Measurements from ENCODE around the gene CHRM1. TPM values are rescaled to one million over a fixed set of nuclear protein-coding genes. Genes with fewer than 3 reads are reported as not detected.

Gene CHRM1
- total RNA-seq, 2 donors from 2014 or later = not detected

Small RNA genes lying within 50 kb of the gene (small RNA-seq; reads per million reads assigned to genes)
- not detected for gene RN7SL259P

Other genes starting within 250 kb of the CHRM1 start
- 10 to 100 TPM; 10.4 to 12.9 TPM for gene UQCC3, start 249.7 kb downstream of the CHRM1 start, total RNA-seq
- gene LBHD1, start 249.1 kb downstream of the CHRM1 start, total RNA-seq = 1 to 10 TPM; 4.9 to 5.6 TPM
- gene UBXN1, start 242.3 kb downstream of the CHRM1 start, total RNA-seq = 100 to 1,000 TPM; 129 to 204 TPM
- gene LRRN4CL, start 231.8 kb downstream of the CHRM1 start, total RNA-seq = 1 to 10 TPM; 3.1 to 4.6 TPM
- 100 to 1,000 TPM in 1 of 2 donors, 10 to 100 TPM in 1; 44.6 to 248 TPM for gene BSCL2, start 213.9 kb downstream of the CHRM1 start, total RNA-seq
- 1 to 10 TPM in 1 of 2 donors, not detected in 1; 1.0 TPM for gene GNG3, start 213.7 kb downstream of the CHRM1 start, total RNA-seq
- gene HNRNPUL2, start 193.9 kb downstream of the CHRM1 start, total RNA-seq = 10 to 100 TPM; 19.1 to 20.5 TPM
- gene TTC9C, start 192.9 kb downstream of the CHRM1 start, total RNA-seq = 10 to 100 TPM; 12.5 to 18.5 TPM
- gene ZBTB3, start 167.2 kb downstream of the CHRM1 start, total RNA-seq = 1 to 10 TPM; 3.9 to 4.0 TPM
- gene POLR2G, start 159.8 kb downstream of the CHRM1 start, total RNA-seq = 10 to 100 TPM; 19.2 to 35.9 TPM
- gene TAF6L, start 150.0 kb downstream of the CHRM1 start, total RNA-seq = 10 to 100 TPM; 23.9 to 39.9 TPM
- gene TMEM179B, start 134.0 kb downstream of the CHRM1 start, total RNA-seq = 10 to 100 TPM; 40.9 to 41.8 TPM
- gene TMEM223, start 129.4 kb downstream of the CHRM1 start, total RNA-seq = 10 to 100 TPM in 1 of 2 donors, 1 to 10 TPM in 1; 6.2 to 29.0 TPM
- gene NXF1, start 115.9 kb downstream of the CHRM1 start, total RNA-seq = 100 to 1,000 TPM in 1 of 2 donors, 10 to 100 TPM in 1; 49.8 to 108 TPM
- 10 to 100 TPM; 20.1 to 23.6 TPM for gene STX5, start 89.3 kb downstream of the CHRM1 start, total RNA-seq
- gene TEX54, start 88.5 kb downstream of the CHRM1 start, total RNA-seq = not detected
- gene WDR74, start 81.8 kb downstream of the CHRM1 start, total RNA-seq = 10 to 100 TPM; 15.8 to 40.0 TPM
- gene SLC3A2, start 40.5 kb downstream of the CHRM1 start, total RNA-seq = 100 to 1,000 TPM in 1 of 2 donors, 10 to 100 TPM in 1; 75.5 to 108 TPM
- gene SLC22A6, start 63.6 kb upstream of the CHRM1 start, total RNA-seq = not detected
- not detected for gene SLC22A8, start 94.5 kb upstream of the CHRM1 start, total RNA-seq
- gene SLC22A24, start 222.9 kb upstream of the CHRM1 start, total RNA-seq = not detected